ENCODE measurements around the gene KBTBD4. TPM values are rescaled to one million over a fixed set of nuclear protein-coding genes. Genes with fewer than 3 reads are reported as not detected.

The KBTBD4 gene
- total and polyA plus RNA-seq, 2 of the 13 experiments (the other 11 are each of a cell fraction or from before 2014, with no cell fraction given), result 8.5 to 12.8 TPM

DNA sequence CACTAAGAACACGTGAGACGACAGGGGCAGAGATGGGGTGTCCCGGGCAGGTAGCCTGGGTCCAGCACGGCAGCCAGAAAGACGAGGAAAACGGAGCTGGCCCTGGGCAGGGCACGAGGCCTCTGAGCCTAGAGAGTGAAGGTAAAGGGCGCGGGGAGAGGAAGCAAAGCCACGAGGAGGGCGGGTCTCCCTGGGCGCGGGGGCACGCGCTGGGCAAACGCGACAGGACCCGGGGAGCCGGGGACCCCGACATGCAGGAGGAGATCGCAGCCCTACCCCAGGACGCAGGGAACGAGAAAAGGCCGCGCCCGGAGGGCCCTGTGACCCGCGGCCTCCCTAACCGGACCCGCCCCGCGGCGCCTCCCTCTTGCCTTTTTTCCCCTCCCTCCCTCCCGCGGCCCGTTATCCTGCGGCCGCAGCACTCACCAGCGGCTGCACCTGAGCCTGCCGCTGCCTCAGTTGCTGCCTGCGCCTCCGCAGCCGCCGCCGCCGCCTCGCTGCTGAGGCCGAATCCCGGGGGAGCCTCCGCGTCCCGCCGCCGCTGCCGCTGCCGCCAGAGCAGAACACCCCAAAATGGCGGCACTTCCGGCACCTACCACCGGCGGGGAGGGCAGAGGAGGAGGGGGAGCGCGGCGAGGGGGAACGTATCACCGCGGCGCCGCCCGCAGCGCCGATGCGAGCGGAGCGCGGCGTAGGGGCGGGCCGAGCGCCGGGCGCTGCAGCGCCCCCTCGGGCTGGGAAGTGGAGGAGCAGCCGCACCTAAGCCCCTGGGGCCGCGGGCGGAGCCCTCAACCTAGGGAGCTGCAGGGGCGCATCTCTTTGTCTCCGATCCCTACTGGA is 26.0 kb downstream of the KBTBD4 start, which contains the start of gene CELF1 (continued):
- peak; percentile 95 for TF ChIP-seq RBFOX2 (IDR thresholded peaks at IDR 0.05; ENCODE audit: low read depth, low read length)
- TF ChIP-seq, protein P1, sequence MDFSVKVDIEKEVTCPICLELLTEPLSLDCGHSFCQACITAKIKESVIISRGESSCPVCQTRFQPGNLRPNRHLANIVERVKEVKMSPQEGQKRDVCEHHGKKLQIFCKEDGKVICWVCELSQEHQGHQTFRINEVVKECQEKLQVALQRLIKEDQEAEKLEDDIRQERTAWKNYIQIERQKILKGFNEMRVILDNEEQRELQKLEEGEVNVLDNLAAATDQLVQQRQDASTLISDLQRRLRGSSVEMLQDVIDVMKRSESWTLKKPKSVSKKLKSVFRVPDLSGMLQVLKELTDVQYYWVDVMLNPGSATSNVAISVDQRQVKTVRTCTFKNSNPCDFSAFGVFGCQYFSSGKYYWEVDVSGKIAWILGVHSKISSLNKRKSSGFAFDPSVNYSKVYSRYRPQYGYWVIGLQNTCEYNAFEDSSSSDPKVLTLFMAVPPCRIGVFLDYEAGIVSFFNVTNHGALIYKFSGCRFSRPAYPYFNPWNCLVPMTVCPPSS (IDR thresholded peaks at IDR 0.05), result no peak
- TF ChIP-seq ARNT2 (CRISPR knock-in tag; IDR thresholded peaks at IDR 0.05; ENCODE audit: low read depth), result peak; percentile 66; the same call in 1 of the 2 replicates
- no peak for TF ChIP-seq ZNF20 (CRISPR knock-in tag; IDR thresholded peaks at IDR 0.05)
- TF ChIP-seq HOXD1 (CRISPR knock-in tag; IDR thresholded peaks at IDR 0.05), result no peak
- TF ChIP-seq ZBTB21 (CRISPR knock-in tag; IDR thresholded peaks at IDR 0.05), result no peak
- TF ChIP-seq ZNF160 (CRISPR knock-in tag; IDR thresholded peaks at IDR 0.05), result no peak; the same call in 1 of the 2 replicates
- TF ChIP-seq, protein P2, sequence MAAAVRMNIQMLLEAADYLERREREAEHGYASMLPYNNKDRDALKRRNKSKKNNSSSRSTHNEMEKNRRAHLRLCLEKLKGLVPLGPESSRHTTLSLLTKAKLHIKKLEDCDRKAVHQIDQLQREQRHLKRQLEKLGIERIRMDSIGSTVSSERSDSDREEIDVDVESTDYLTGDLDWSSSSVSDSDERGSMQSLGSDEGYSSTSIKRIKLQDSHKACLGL (CRISPR knock-in tag; IDR thresholded peaks at IDR 0.05), result peak; percentile 89; the same call in 1 of the 2 replicates
- TF ChIP-seq U2AF2 (IDR thresholded peaks at IDR 0.05; ENCODE audit: low read depth, low read length), result no peak
- TF ChIP-seq, protein P3, sequence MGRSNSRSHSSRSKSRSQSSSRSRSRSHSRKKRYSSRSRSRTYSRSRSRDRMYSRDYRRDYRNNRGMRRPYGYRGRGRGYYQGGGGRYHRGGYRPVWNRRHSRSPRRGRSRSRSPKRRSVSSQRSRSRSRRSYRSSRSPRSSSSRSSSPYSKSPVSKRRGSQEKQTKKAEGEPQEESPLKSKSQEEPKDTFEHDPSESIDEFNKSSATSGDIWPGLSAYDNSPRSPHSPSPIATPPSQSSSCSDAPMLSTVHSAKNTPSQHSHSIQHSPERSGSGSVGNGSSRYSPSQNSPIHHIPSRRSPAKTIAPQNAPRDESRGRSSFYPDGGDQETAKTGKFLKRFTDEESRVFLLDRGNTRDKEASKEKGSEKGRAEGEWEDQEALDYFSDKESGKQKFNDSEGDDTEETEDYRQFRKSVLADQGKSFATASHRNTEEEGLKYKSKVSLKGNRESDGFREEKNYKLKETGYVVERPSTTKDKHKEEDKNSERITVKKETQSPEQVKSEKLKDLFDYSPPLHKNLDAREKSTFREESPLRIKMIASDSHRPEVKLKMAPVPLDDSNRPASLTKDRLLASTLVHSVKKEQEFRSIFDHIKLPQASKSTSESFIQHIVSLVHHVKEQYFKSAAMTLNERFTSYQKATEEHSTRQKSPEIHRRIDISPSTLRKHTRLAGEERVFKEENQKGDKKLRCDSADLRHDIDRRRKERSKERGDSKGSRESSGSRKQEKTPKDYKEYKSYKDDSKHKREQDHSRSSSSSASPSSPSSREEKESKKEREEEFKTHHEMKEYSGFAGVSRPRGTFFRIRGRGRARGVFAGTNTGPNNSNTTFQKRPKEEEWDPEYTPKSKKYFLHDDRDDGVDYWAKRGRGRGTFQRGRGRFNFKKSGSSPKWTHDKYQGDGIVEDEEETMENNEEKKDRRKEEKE (IDR thresholded peaks at IDR 0.05), result no peak
- TF ChIP-seq ZNF24 (IDR thresholded peaks at IDR 0.05), result no peak
- TF ChIP-seq GABPB1 (CRISPR knock-in tag; IDR thresholded peaks at IDR 0.05), result peak; percentile 94
- TF ChIP-seq NCOR1 (IDR thresholded peaks at IDR 0.05; ENCODE audit: borderline replicate concordance, low read length), result no peak
- TF ChIP-seq POGZ (CRISPR knock-in tag; IDR thresholded peaks at IDR 0.05), result peak; percentile 77; the same call in 1 of the 2 replicates
- TF ChIP-seq AKAP8 (CRISPR knock-in tag; IDR thresholded peaks at IDR 0.05), result peak; percentile 67; the same call in 1 of the 2 replicates
- peak; percentile 67 for TF ChIP-seq TOPORS (CRISPR knock-in tag; IDR thresholded peaks at IDR 0.05)
- TF ChIP-seq NR2F6 (IDR thresholded peaks at IDR 0.05), result no peak
- no peak for TF ChIP-seq NR2F6 (CRISPR knock-in tag; IDR thresholded peaks at IDR 0.05)
- no peak for TF ChIP-seq ZNF496 (CRISPR knock-in tag; IDR thresholded peaks at IDR 0.05; ENCODE audit: insufficient replicate concordance)
- TF ChIP-seq ZNF777 (CRISPR knock-in tag; IDR thresholded peaks at IDR 0.05), result no peak
- no peak for TF ChIP-seq ARHGAP35 (CRISPR knock-in tag; IDR thresholded peaks at IDR 0.05; ENCODE audit: borderline replicate concordance)
- TF ChIP-seq FLYWCH1 (CRISPR knock-in tag; IDR thresholded peaks at IDR 0.05), result 0 out of 2 replicates have a peak, but pooled peaks have one; percentile 28
- TF ChIP-seq SATB2 (CRISPR knock-in tag; IDR thresholded peaks at IDR 0.05), result no peak
- TF ChIP-seq ZNF788 (CRISPR knock-in tag; IDR thresholded peaks at IDR 0.05; ENCODE audit: borderline replicate concordance), result no peak
- no peak for TF ChIP-seq ZNF567 (CRISPR knock-in tag; IDR thresholded peaks at IDR 0.05; ENCODE audit: borderline replicate concordance)
- peak; percentile 86; the same call in 1 of the 2 replicates for TF ChIP-seq FOXC1 (CRISPR knock-in tag; IDR thresholded peaks at IDR 0.05; ENCODE audit: borderline replicate concordance)
- no peak for TF ChIP-seq SOX13 (IDR thresholded peaks at IDR 0.05)
- no peak for TF ChIP-seq SOX13 (CRISPR knock-in tag; conservative IDR thresholded peaks at IDR 0.05 in 1 of 2, IDR thresholded peaks at IDR 0.05 in 1 of 2)
